Measurements from ENCODE around the gene PNLIPRP2.

PNLIPRP2 gene

GRCh38 chr10:116646502-116646901 is 25.7 kb downstream of the PNLIPRP2 start (continued):
- TF ChIP-seq, protein P1, sequence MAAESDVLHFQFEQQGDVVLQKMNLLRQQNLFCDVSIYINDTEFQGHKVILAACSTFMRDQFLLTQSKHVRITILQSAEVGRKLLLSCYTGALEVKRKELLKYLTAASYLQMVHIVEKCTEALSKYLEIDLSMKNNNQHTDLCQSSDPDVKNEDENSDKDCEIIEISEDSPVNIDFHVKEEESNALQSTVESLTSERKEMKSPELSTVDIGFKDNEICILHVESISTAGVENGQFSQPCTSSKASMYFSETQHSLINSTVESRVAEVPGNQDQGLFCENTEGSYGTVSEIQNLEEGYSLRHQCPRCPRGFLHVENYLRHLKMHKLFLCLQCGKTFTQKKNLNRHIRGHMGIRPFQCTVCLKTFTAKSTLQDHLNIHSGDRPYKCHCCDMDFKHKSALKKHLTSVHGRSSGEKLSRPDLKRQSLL (tag by site-specific recombination; IDR thresholded peaks at IDR 0.05) = no peak
- TF ChIP-seq, protein P2, sequence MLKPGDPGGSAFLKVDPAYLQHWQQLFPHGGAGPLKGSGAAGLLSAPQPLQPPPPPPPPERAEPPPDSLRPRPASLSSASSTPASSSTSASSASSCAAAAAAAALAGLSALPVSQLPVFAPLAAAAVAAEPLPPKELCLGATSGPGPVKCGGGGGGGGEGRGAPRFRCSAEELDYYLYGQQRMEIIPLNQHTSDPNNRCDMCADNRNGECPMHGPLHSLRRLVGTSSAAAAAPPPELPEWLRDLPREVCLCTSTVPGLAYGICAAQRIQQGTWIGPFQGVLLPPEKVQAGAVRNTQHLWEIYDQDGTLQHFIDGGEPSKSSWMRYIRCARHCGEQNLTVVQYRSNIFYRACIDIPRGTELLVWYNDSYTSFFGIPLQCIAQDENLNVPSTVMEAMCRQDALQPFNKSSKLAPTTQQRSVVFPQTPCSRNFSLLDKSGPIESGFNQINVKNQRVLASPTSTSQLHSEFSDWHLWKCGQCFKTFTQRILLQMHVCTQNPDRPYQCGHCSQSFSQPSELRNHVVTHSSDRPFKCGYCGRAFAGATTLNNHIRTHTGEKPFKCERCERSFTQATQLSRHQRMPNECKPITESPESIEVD (tag by site-specific recombination; IDR thresholded peaks at IDR 0.05) = no peak
- TF ChIP-seq ZNF701 (tag by site-specific recombination; IDR thresholded peaks at IDR 0.05) (no peak), ZNF48 (tag by site-specific recombination; IDR thresholded peaks at IDR 0.05) (no peak), ZNF561 (tag by site-specific recombination; IDR thresholded peaks at IDR 0.05; ENCODE audit: borderline replicate concordance) (no peak), GLIS1 (tag by site-specific recombination; IDR thresholded peaks at IDR 0.05) (no peak), TCF7L2 (IDR thresholded peaks at IDR 0.05; ENCODE audit: borderline replicate concordance, low read depth, low read length) (no peak), KLF9 (tag by site-specific recombination; IDR thresholded peaks at IDR 0.05; ENCODE audit: low read depth) (no peak), IKZF3 (tag by site-specific recombination; IDR thresholded peaks at IDR 0.05) (no peak), ZNF366 (tag by site-specific recombination; conservative IDR thresholded peaks at IDR 0.05) (no peak), SETDB1 (IDR thresholded peaks at IDR 0.05; ENCODE audit: insufficient read length, low read length) (no peak)
- TF ChIP-seq, protein P3, sequence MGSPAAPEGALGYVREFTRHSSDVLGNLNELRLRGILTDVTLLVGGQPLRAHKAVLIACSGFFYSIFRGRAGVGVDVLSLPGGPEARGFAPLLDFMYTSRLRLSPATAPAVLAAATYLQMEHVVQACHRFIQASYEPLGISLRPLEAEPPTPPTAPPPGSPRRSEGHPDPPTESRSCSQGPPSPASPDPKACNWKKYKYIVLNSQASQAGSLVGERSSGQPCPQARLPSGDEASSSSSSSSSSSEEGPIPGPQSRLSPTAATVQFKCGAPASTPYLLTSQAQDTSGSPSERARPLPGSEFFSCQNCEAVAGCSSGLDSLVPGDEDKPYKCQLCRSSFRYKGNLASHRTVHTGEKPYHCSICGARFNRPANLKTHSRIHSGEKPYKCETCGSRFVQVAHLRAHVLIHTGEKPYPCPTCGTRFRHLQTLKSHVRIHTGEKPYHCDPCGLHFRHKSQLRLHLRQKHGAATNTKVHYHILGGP (tag by site-specific recombination; IDR thresholded peaks at IDR 0.05) = no peak

DNA sequence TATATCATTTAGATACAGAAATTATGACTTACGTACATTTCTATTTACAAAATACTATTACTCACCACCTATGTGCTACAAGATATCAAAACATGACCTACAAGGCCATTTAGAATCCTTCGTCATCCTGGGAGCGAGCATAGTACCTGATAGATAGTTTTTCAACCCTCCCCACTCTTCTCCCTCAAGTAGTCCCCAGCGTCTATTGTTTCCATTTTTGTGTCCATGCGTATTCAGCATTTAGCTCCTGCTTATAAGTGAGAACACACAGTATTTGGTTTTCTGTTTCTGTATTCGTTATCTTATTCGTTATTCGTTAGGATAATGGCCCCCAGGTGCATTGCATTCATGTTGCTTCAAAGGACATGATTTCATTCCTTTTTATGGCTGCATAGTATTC is 28.1 kb downstream of the PNLIPRP2 start:
- Histone ChIP-seq H3K9me3 (ENCODE audit: control insufficient read depth, insufficient read depth, low read depth, low read length) (no peaks in the 10 kb centered on the region; the same call in 1 of the 2 replicates), H3K36me3 (ENCODE audit: control insufficient read depth in 2 of 2, insufficient read depth in 1 of 2, low read length in 2 of 2) (no peaks in the 10 kb centered on the region), H3K4me3 (ENCODE audit: low read depth, low read length) (no peak overlapping the region), H3K27ac (ENCODE audit: extremely low read depth, low read depth, low read length) (no peak overlapping the region), H3K4me1 (ENCODE audit: control insufficient read depth, insufficient read depth, low read length) (no peaks in the 10 kb centered on the region)
- POLR2A ChIA-PET = no interaction called here
- TF ChIP-seq ZNF169 (tag by site-specific recombination; IDR thresholded peaks at IDR 0.05) = no peak
- peak; percentile 80 for TF ChIP-seq ZNF146 (tag by site-specific recombination; IDR thresholded peaks at IDR 0.05)
- CTCF ChIA-PET = interaction anchor here (0.7 to 1.6 kb wide), 2 partner anchors 10 to 33 kb away, joined by 3 to 5 read pairs; no protein-coding TSS in a partner anchor

DNA sequence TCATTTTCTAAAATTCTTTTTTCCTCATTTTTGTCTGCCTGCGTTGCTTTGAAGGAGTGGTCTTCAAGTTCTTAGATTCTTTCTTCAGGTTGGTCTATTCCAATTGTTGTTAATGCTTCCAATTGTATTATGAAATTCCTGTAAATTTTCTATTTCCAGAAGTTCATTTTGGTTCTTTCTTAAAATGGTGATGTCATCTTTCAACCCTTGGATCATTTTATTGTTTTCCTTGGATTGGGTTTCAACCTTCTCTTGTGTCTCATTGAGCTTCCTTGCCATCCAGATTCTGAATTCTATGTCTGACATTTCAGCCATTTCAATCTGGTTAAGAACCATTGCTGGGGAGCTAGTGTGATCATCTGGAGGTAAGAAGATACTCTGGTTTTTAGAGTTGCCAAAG is 33.1 kb downstream of the PNLIPRP2 start:
- Histone ChIP-seq H3K9me3 (ENCODE audit: control insufficient read depth, insufficient read depth, low read depth, low read length) (no peaks in the 10 kb centered on the region; the same call in 1 of the 2 replicates), H3K36me3 (ENCODE audit: control insufficient read depth in 2 of 2, insufficient read depth in 1 of 2, low read length in 2 of 2) (no peaks in the 10 kb centered on the region), H3K4me1 (ENCODE audit: control insufficient read depth, insufficient read depth, low read length) (0 out of 2 replicates have a peak, but pooled peaks cover 4% of the 10 kb centered on the region), H3K4me3 (ENCODE audit: low read depth, low read length) (no peak overlapping the region), H3K27ac (ENCODE audit: extremely low read depth, low read depth, low read length) (no peak overlapping the region)
- POLR2A ChIA-PET = no interaction called here
- TF ChIP-seq ZNF629 (tag by site-specific recombination; IDR thresholded peaks at IDR 0.05) (peak; percentile 37; the same call in 1 of the 2 replicates), ATF2 (tag by site-specific recombination; IDR thresholded peaks at IDR 0.05; ENCODE audit: low read depth) (peak; percentile 87), PRDM10 (tag by site-specific recombination; IDR thresholded peaks at IDR 0.05) (peak; percentile 53), ZNF76 (tag by site-specific recombination; IDR thresholded peaks at IDR 0.05; ENCODE audit: borderline replicate concordance, low read depth) (no peak), ZNF692 (tag by site-specific recombination; IDR thresholded peaks at IDR 0.05) (0 out of 2 replicates have a peak, but pooled peaks have one; percentile 25)
- CTCF ChIA-PET = interaction anchor here (1.6 to 1.7 kb wide), 2 partner anchors 8 to 28 kb away, joined by 6 to 7 read pairs; no protein-coding TSS in a partner anchor

All from HEK293 (cell line).